ENCODE results near the gene KLHL42.

The KLHL42 gene

GRCh38 chr12:27812502-27812901, 32.5 kb downstream of the KLHL42 start:
- TF ChIP-seq, protein P1, sequence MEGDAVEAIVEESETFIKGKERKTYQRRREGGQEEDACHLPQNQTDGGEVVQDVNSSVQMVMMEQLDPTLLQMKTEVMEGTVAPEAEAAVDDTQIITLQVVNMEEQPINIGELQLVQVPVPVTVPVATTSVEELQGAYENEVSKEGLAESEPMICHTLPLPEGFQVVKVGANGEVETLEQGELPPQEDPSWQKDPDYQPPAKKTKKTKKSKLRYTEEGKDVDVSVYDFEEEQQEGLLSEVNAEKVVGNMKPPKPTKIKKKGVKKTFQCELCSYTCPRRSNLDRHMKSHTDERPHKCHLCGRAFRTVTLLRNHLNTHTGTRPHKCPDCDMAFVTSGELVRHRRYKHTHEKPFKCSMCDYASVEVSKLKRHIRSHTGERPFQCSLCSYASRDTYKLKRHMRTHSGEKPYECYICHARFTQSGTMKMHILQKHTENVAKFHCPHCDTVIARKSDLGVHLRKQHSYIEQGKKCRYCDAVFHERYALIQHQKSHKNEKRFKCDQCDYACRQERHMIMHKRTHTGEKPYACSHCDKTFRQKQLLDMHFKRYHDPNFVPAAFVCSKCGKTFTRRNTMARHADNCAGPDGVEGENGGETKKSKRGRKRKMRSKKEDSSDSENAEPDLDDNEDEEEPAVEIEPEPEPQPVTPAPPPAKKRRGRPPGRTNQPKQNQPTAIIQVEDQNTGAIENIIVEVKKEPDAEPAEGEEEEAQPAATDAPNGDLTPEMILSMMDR (IDR thresholded peaks at IDR 0.05): no peak
- Histone ChIP-seq H3K9me3 (no peaks in the 10 kb centered on the region), H3K36me3 (no peaks in the 10 kb centered on the region), H3K27ac (no peak overlapping the region), H3K4me1 (peaks cover 0 to 20% (median 3%) of the 10 kb centered on the region in 4 donors), H3K4me3 (no peak overlapping the region), H3K27me3 (no peaks in the 10 kb centered on the region)
- intact Hi-C loops (cut with DNase I; ENCODE audit: low total_unique reads): no loop called here
- DNase-seq: no peak

- TF ChIP-seq, protein P1 (IDR thresholded peaks at IDR 0.05): no peak
- no peak overlapping the region for H3K4me3 ChIP-seq
- peaks cover 0 to 8% (median 2%) of the 10 kb centered on the region in 4 donors for H3K4me1 ChIP-seq
- no peaks in the 10 kb centered on the region for H3K9me3 ChIP-seq
- no peak for DNase-seq
- H3K36me3 ChIP-seq: no peaks in the 10 kb centered on the region
- intact Hi-C loops (cut with DNase I; ENCODE audit: low total_unique reads): no loop called here
- H3K27me3 ChIP-seq: no peaks in the 10 kb centered on the region
- H3K27ac ChIP-seq: no peak overlapping the region
These were observed 34.4 kb downstream of the KLHL42 start for GRCh38 chr12:27814411-27814810.

DNA sequence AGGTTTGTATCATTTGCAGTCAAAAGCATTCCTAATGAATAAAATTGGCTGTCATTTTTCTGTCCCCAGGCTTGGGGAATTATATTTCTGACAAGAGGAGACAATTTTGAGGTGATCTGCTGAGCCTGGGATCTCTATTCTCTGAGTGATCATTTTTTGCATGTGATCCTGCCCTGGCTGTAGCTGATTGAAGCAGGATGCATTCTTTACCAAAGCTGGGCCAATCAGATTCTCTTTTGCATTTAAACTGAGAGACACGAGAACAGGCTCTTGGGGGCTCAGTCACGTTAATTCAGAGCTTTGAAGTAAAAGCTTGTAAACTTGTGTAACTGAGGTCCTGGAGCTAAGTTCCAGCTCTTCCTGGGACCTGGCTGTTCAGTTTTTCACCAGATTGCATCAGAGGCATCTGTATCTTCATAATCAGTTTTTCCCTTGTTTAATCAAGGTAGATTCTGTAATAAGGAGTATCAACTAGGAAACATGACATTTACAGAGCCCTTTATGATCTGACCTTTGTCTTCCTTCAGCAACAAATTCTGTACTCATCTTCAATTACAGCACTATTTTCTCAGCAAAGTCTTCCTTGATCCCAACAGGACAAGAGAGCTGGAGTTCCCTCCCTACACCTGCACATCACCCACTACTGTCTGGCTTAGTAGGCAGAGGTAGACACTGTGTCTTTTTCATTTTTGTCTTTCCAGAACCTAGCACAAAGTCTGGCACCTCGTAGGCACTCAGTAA, 35.0 kb downstream of the KLHL42 start:
- intact Hi-C loops (cut with DNase I; ENCODE audit: low total_unique reads): loop anchor here (5.0 kb wide), 1 partner anchor 78 kb away; no protein-coding TSS in a partner anchor
- H3K4me1 ChIP-seq: peaks cover 0 to 3% (median 0%) of the 10 kb centered on the region in 4 donors
- H3K27ac ChIP-seq: no peak overlapping the region
- TF ChIP-seq, protein P1 (IDR thresholded peaks at IDR 0.05): no peak
- no peak overlapping the region for H3K4me3 ChIP-seq
- H3K36me3 ChIP-seq: no peaks in the 10 kb centered on the region
- no peaks in the 10 kb centered on the region for H3K9me3 ChIP-seq
- no peaks in the 10 kb centered on the region for H3K27me3 ChIP-seq
- DNase-seq: no peak

GRCh38 chr12:27817766-27818165, 37.7 kb downstream of the KLHL42 start:
- H3K4me1 ChIP-seq: peaks cover 0 to 5% (median 1%) of the 10 kb centered on the region in 4 donors
- H3K9me3 ChIP-seq: no peaks in the 10 kb centered on the region
- TF ChIP-seq, protein P1 (IDR thresholded peaks at IDR 0.05): no peak
- no peaks in the 10 kb centered on the region for H3K36me3 ChIP-seq
- no peaks in the 10 kb centered on the region for H3K27me3 ChIP-seq
- H3K4me3 ChIP-seq: no peak overlapping the region
- no peak overlapping the region for H3K27ac ChIP-seq
- intact Hi-C loops (cut with DNase I; ENCODE audit: low total_unique reads): loop anchor here (5.0 kb wide), 1 partner anchor 80 kb away; no protein-coding TSS in a partner anchor
- DNase-seq: no peak

GRCh38 chr12:27818401-27818918, 38.4 kb downstream of the KLHL42 start:
- Histone ChIP-seq H3K4me1 (peaks cover 0 to 5% (median 1%) of the 10 kb centered on the region in 4 donors), H3K36me3 (no peaks in the 10 kb centered on the region), H3K9me3 (no peaks in the 10 kb centered on the region), H3K27me3 (no peaks in the 10 kb centered on the region), H3K4me3 (no peak overlapping the region), H3K27ac (no peak overlapping the region)
- intact Hi-C loops (cut with DNase I; ENCODE audit: low total_unique reads): loop anchor here (5.0 kb wide), 1 partner anchor 81 kb away; no protein-coding TSS in a partner anchor
- TF ChIP-seq, protein P1 (IDR thresholded peaks at IDR 0.05): no peak
- no peak for DNase-seq

Data from tibial artery (tissue), 4 donors.